ENCODE data around the gene GALNTL6. TPM values are rescaled to one million over a fixed set of nuclear protein-coding genes. Genes with fewer than 3 reads are reported as not detected.

Gene GALNTL6
- polyA plus RNA-seq, 1 donor from 2014 or later, result 14.9 TPM

- no peaks in the 10 kb centered on the region for H3K36me3 ChIP-seq (ENCODE audit: insufficient read depth, low read length)
These were observed 76.5 kb downstream of the GALNTL6 start for GRCh38 chr4:171889681-171890080.

GRCh38 chr4:171891038-171891437 lies 77.8 kb downstream of the GALNTL6 start:
- H3F3A ChIP-seq (ENCODE audit: insufficient read depth, low read length, poor library complexity, severe bottlenecking), result no peaks in the 10 kb centered on the region
- H2AFZ ChIP-seq (ENCODE audit: low read depth, low read length), result no peak overlapping the region
- H3K79me2 ChIP-seq (replicated peaks; ENCODE audit: insufficient read depth, low read length), result no peaks in the 10 kb centered on the region
- H3K4me3 ChIP-seq (ENCODE audit: low read length), result no peak overlapping the region
- no peaks in the 10 kb centered on the region for H3K36me3 ChIP-seq (ENCODE audit: insufficient read depth, low read length)
- no peaks in the 10 kb centered on the region for H3K9me2 ChIP-seq (ENCODE audit: insufficient read depth, low read length)
- no peaks in the 10 kb centered on the region for H4K20me1 ChIP-seq (ENCODE audit: insufficient read depth)
- no peak overlapping the region for H3K4me2 ChIP-seq (ENCODE audit: low read length)
- no peaks in the 10 kb centered on the region for H3K27me3 ChIP-seq (ENCODE audit: insufficient read depth, low read depth, low read length)
- H3K9ac ChIP-seq (ENCODE audit: low read length), result no peak overlapping the region
- no peak for TF ChIP-seq EP300 (conservative IDR thresholded peaks at IDR 0.05; ENCODE audit: poor library complexity, severe bottlenecking)
- TF ChIP-seq MXI1 (conservative IDR thresholded peaks at IDR 0.05; ENCODE audit: poor library complexity, severe bottlenecking), result no peak
- TF ChIP-seq SMC3 (conservative IDR thresholded peaks at IDR 0.05; ENCODE audit: poor library complexity), result no peak
- TF ChIP-seq TAF1 (IDR thresholded peaks at IDR 0.05; ENCODE audit: low read depth), result no peak
- H3K9me3 ChIP-seq (ENCODE audit: low read length), result no peaks in the 10 kb centered on the region
- H3K27ac ChIP-seq (ENCODE audit: low read length), result no peak overlapping the region

More at GRCh38 chr4:171889681-171890080, 76.5 kb downstream of the GALNTL6 start:
- Histone ChIP-seq H3F3A (ENCODE audit: insufficient read depth, low read length, poor library complexity, severe bottlenecking) (no peaks in the 10 kb centered on the region), H3K9me3 (ENCODE audit: low read length) (no peaks in the 10 kb centered on the region), H3K9ac (ENCODE audit: low read length) (no peak overlapping the region), H4K20me1 (ENCODE audit: insufficient read depth) (no peaks in the 10 kb centered on the region), H3K9me2 (ENCODE audit: insufficient read depth, low read length) (no peaks in the 10 kb centered on the region), H3K79me2 (replicated peaks; ENCODE audit: insufficient read depth, low read length) (no peaks in the 10 kb centered on the region), H2AFZ (ENCODE audit: low read depth, low read length) (no peak overlapping the region), H3K4me3 (ENCODE audit: low read length) (no peak overlapping the region), H3K27ac (ENCODE audit: low read length) (no peak overlapping the region), H3K4me2 (ENCODE audit: low read length) (no peak overlapping the region), H3K27me3 (ENCODE audit: insufficient read depth, low read depth, low read length) (no peaks in the 10 kb centered on the region)
- TF ChIP-seq EZH2 (IDR thresholded peaks at IDR 0.05; ENCODE audit: borderline replicate concordance, insufficient read depth, low read length, poor library complexity, severe bottlenecking), result no peak
- TF ChIP-seq, protein P1, sequence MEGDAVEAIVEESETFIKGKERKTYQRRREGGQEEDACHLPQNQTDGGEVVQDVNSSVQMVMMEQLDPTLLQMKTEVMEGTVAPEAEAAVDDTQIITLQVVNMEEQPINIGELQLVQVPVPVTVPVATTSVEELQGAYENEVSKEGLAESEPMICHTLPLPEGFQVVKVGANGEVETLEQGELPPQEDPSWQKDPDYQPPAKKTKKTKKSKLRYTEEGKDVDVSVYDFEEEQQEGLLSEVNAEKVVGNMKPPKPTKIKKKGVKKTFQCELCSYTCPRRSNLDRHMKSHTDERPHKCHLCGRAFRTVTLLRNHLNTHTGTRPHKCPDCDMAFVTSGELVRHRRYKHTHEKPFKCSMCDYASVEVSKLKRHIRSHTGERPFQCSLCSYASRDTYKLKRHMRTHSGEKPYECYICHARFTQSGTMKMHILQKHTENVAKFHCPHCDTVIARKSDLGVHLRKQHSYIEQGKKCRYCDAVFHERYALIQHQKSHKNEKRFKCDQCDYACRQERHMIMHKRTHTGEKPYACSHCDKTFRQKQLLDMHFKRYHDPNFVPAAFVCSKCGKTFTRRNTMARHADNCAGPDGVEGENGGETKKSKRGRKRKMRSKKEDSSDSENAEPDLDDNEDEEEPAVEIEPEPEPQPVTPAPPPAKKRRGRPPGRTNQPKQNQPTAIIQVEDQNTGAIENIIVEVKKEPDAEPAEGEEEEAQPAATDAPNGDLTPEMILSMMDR (IDR thresholded peaks at IDR 0.05; ENCODE audit: poor library complexity, severe bottlenecking), result no peak
- TF ChIP-seq MXI1 (conservative IDR thresholded peaks at IDR 0.05; ENCODE audit: poor library complexity, severe bottlenecking), result no peak
- TF ChIP-seq SMC3 (conservative IDR thresholded peaks at IDR 0.05; ENCODE audit: poor library complexity), result no peak
- no peak for TF ChIP-seq POLR2AphosphoS5 (IDR thresholded peaks at IDR 0.05)
- TF ChIP-seq TAF1 (IDR thresholded peaks at IDR 0.05; ENCODE audit: low read depth), result no peak
- no peak for TF ChIP-seq EP300 (conservative IDR thresholded peaks at IDR 0.05; ENCODE audit: poor library complexity, severe bottlenecking)
- TF ChIP-seq RAD21 (conservative IDR thresholded peaks at IDR 0.05), result no peak
- TF ChIP-seq, protein P2, sequence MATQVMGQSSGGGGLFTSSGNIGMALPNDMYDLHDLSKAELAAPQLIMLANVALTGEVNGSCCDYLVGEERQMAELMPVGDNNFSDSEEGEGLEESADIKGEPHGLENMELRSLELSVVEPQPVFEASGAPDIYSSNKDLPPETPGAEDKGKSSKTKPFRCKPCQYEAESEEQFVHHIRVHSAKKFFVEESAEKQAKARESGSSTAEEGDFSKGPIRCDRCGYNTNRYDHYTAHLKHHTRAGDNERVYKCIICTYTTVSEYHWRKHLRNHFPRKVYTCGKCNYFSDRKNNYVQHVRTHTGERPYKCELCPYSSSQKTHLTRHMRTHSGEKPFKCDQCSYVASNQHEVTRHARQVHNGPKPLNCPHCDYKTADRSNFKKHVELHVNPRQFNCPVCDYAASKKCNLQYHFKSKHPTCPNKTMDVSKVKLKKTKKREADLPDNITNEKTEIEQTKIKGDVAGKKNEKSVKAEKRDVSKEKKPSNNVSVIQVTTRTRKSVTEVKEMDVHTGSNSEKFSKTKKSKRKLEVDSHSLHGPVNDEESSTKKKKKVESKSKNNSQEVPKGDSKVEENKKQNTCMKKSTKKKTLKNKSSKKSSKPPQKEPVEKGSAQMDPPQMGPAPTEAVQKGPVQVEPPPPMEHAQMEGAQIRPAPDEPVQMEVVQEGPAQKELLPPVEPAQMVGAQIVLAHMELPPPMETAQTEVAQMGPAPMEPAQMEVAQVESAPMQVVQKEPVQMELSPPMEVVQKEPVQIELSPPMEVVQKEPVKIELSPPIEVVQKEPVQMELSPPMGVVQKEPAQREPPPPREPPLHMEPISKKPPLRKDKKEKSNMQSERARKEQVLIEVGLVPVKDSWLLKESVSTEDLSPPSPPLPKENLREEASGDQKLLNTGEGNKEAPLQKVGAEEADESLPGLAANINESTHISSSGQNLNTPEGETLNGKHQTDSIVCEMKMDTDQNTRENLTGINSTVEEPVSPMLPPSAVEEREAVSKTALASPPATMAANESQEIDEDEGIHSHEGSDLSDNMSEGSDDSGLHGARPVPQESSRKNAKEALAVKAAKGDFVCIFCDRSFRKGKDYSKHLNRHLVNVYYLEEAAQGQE (IDR thresholded peaks at IDR 0.05; ENCODE audit: borderline replicate concordance), result no peak
